Measurements from ENCODE around the gene C6orf118. TPM values are rescaled to one million over a fixed set of nuclear protein-coding genes. Genes with fewer than 3 reads are reported as not detected.

Gene C6orf118
- total RNA-seq, 1 donor = not detected

GRCh38 chr6:165321555-165322145 is 12.2 kb upstream of the C6orf118 start:
- H3K27ac ChIP-seq (ENCODE audit: low read depth, low read length) = no peak overlapping the region
- no peaks in the 10 kb centered on the region for H3K27me3 ChIP-seq (ENCODE audit: insufficient read depth, low read length)
- H3K79me2 ChIP-seq (ENCODE audit: insufficient read depth, low read length) = no peaks in the 10 kb centered on the region
- TF ChIP-seq CTCF (IDR thresholded peaks at IDR 0.05; ENCODE audit: extremely low read depth, low read depth, low read length) = no peak
- no peak for DNase-seq (ENCODE audit: insufficient read length, low spot score, missing footprints)
- no peaks in the 10 kb centered on the region for H3K36me3 ChIP-seq (ENCODE audit: insufficient read depth, low read length)
- H4K20me1 ChIP-seq (ENCODE audit: insufficient read depth, low read length) = no peaks in the 10 kb centered on the region
- no peak overlapping the region for H3K4me3 ChIP-seq (ENCODE audit: insufficient read depth, low read length)
- H3K9me3 ChIP-seq (ENCODE audit: low read depth, low read length) = peaks cover 2% of the 10 kb centered on the region
- no peaks in the 10 kb centered on the region for H3K4me1 ChIP-seq (ENCODE audit: insufficient read depth, low read length)
- no peak overlapping the region for H2AFZ ChIP-seq (ENCODE audit: low read length)
- no peak overlapping the region for H3K4me2 ChIP-seq (ENCODE audit: insufficient read depth, low read length)

DNA sequence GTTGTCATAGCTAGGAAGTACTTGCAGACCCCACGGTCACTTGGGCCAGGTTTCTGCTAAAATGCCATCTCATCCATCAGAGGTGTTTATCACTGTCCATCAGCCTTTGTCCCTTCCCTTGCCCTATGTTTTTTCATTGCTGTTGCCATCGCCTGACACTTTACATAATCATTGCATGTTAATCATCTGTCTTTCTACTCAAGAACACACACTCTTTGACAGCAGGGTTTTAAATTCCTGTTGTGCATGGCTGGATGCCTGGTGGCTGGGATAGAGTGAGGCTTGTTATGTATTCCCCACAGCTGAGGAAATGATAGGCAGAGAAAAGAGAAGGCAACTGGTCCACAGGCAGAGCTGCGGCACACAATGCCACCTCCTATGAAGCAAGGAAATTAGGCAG is 11.7 kb upstream of the C6orf118 start:
- no peak for TF ChIP-seq CTCF (IDR thresholded peaks at IDR 0.05; ENCODE audit: extremely low read depth, low read depth, low read length)
- Histone ChIP-seq H3K4me3 (ENCODE audit: insufficient read depth, low read length) (no peak overlapping the region), H3K4me2 (ENCODE audit: insufficient read depth, low read length) (no peak overlapping the region), H3K79me2 (ENCODE audit: insufficient read depth, low read length) (no peaks in the 10 kb centered on the region), H3K36me3 (ENCODE audit: insufficient read depth, low read length) (no peaks in the 10 kb centered on the region), H3K27me3 (ENCODE audit: insufficient read depth, low read length) (no peaks in the 10 kb centered on the region), H4K20me1 (ENCODE audit: insufficient read depth, low read length) (no peaks in the 10 kb centered on the region), H2AFZ (ENCODE audit: low read length) (no peak overlapping the region), H3K4me1 (ENCODE audit: insufficient read depth, low read length) (no peaks in the 10 kb centered on the region), H3K27ac (ENCODE audit: low read depth, low read length) (no peak overlapping the region), H3K9me3 (ENCODE audit: low read depth, low read length) (peaks cover 2% of the 10 kb centered on the region)
- DNase-seq (ENCODE audit: insufficient read length, low spot score, missing footprints) = no peak

DNA sequence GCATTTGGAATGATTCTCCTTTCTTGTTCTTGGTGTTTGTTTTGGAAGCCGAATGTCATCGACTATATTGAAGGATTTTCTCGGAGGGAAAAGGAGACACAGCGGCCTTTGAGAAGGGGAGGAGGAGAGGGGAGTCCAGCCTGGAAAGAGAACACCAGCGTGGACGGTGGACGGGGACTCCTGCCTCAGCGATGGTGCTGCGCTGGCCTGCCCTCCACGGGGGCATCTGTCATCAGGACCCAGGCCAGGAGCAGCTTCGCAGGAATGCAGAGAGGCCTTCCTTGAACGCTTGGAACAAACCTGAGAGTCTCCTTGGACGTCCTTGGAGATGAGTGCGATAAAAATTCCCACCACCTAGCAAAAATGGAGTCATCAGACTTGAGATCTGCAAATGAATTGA is 8.3 kb upstream of the C6orf118 start:
- H3K27me3 ChIP-seq (ENCODE audit: insufficient read depth, low read length) = no peaks in the 10 kb centered on the region
- no peak for TF ChIP-seq CTCF (IDR thresholded peaks at IDR 0.05; ENCODE audit: extremely low read depth, low read depth, low read length)

GRCh38 chr6:165306955-165307354 is 2.5 kb downstream of the C6orf118 start:
- Histone ChIP-seq H3K27me3 (ENCODE audit: insufficient read depth, low read length) (no peaks in the 10 kb centered on the region), H3K79me2 (ENCODE audit: insufficient read depth, low read length) (no peaks in the 10 kb centered on the region), H4K20me1 (ENCODE audit: insufficient read depth, low read length) (no peaks in the 10 kb centered on the region), H3K4me2 (ENCODE audit: insufficient read depth, low read length) (no peak overlapping the region), H3K36me3 (ENCODE audit: insufficient read depth, low read length) (no peaks in the 10 kb centered on the region), H3K4me1 (ENCODE audit: insufficient read depth, low read length) (no peaks in the 10 kb centered on the region), H3K27ac (ENCODE audit: low read depth, low read length) (no peak overlapping the region), H3K9me3 (ENCODE audit: low read depth, low read length) (no peaks in the 10 kb centered on the region), H3K4me3 (ENCODE audit: insufficient read depth, low read length) (no peak overlapping the region), H2AFZ (ENCODE audit: low read length) (no peak overlapping the region)
- DNase-seq (ENCODE audit: insufficient read length, low spot score, missing footprints) = no peak
- no peak for TF ChIP-seq CTCF (IDR thresholded peaks at IDR 0.05; ENCODE audit: extremely low read depth, low read depth, low read length)

More for the DNA sequence above, 8.3 kb upstream of the C6orf118 start:
- DNase-seq (ENCODE audit: insufficient read length, low spot score, missing footprints) = no peak
- Histone ChIP-seq H3K4me2 (ENCODE audit: insufficient read depth, low read length) (no peak overlapping the region), H2AFZ (ENCODE audit: low read length) (no peak overlapping the region), H3K36me3 (ENCODE audit: insufficient read depth, low read length) (no peaks in the 10 kb centered on the region), H3K27ac (ENCODE audit: low read depth, low read length) (no peak overlapping the region), H3K4me1 (ENCODE audit: insufficient read depth, low read length) (no peaks in the 10 kb centered on the region), H3K79me2 (ENCODE audit: insufficient read depth, low read length) (no peaks in the 10 kb centered on the region), H3K4me3 (ENCODE audit: insufficient read depth, low read length) (no peak overlapping the region), H3K9me3 (ENCODE audit: low read depth, low read length) (peaks cover 2% of the 10 kb centered on the region), H4K20me1 (ENCODE audit: insufficient read depth, low read length) (no peaks in the 10 kb centered on the region)

Data from osteoblast (primary cell).